Posterior cingulate gyrus (tissue), 11 donors: ENCODE data around the gene LGALS8.
"Not testable (repeated sequence)": the region's sequence is repeated elsewhere in the genome, so short reads cannot be mapped to it uniquely, and the experiment has no call there.

Source experiments
- DNase-seq, 10 donors: peaks; one replicate each; pipeline versions ENCODE4 v3.0.0 to v3.0.0-alpha.2; 2020 to 2021; ENCODE audit warnings: mixed read lengths in 3 of 10
- intact Hi-C: fragments of 100-400 bp; cut with DNase I; formaldehyde crosslinking; loops from one replicate; pipeline ENCODE4 v1.15.1; 2023

Gene LGALS8

DNA sequence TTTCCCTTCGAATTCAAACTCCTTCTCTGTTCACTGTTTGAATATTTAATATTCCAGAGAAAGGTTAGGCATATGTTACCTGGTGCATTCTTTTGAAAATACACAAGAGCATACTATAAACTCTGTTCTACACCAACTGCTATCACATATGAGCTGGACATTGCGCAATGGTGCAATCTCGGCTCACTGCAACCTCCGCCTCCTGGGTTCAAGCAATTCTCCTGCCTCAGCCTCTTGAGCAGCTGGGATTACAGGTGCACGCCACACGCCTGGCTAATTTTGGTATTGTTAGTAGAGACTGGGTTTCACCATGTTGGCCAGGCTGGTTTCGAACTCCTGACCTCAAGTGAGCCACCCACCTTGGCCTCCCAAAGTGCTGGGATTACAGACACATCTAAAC, 53.3 kb downstream of the LGALS8 start:
- intact Hi-C loops, DNase-seq: not testable (repeated sequence)

DNA sequence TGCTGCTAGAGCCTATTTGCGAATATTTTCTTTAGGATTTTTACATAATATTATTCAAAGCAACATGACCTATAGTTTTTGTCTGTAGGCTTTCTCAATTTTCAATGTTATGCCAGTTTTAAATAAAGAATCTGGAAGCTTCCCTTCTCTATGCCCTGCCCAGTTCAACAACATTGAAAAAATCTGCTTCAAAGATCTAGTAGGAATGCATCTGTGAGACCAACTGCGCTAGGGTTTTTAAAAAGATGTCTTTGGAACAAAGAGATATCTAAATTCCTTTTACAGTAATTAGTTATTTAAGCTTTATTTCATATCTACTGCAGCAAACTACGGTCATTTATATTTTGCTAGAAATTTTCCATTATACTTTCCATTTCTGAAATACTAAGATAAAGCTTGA, 54.9 kb downstream of the LGALS8 start:
- no peak for DNase-seq
- intact Hi-C loops = no loop called here

DNA sequence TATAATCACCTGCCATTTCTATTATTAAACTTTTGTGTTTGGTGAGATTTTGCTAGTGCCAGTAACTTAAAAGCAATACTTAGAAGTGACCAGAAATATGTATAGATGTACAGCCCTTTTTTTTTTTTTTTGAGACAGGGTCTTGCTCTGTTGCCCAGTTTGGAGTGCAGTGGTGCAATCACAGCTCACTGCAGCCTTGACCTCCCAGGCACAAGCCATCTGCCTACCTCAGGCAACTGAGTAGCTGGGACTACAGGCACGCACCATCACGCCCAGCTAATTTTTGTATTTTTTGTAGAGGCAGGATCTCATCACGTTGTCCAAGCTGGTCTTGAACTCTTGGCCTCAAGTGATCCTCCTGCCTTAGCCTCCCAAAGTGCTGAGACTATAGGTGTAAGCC, 56.6 kb downstream of the LGALS8 start:
- DNase-seq, intact Hi-C loops: not testable (repeated sequence)

DNA sequence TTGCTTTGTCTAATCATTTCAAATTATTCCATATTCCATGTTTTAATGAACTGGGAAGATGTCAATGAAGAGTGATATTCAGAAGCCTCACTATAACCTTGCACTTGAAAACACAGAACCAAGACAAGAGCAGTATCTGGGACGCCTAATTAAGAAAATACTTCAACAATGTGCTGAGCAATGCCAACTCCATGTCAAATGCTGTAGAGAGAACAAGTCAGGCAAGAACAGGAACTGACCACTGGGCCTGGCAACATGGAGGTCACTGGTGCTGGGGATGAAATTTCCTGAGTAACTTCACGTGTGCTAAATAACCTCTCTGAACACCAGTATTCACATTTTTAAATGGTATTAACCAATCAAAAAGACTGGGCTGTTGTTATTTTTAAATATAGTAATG, 57.7 kb downstream of the LGALS8 start:
- intact Hi-C loops = no loop called here
- no peak for DNase-seq

DNA sequence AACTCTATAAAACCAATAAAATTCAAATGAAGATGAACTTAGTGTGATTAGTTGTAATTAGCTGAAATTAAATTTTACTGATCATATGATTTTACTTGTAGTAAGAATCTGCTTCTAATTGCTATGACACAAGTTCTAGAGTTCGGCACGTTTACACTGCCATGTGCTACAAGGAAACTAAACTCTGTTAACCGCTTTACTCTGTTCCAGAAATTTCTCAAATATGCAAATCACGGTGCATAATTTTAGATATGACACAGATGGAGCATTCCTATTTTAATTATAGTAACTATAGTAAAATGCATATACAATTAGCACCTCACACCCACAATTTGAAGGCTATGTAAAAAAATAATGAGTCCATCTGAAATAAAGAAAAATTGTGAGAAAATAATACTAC, 65.7 kb downstream of the LGALS8 start:
- intact Hi-C loops = no loop called here

DNA sequence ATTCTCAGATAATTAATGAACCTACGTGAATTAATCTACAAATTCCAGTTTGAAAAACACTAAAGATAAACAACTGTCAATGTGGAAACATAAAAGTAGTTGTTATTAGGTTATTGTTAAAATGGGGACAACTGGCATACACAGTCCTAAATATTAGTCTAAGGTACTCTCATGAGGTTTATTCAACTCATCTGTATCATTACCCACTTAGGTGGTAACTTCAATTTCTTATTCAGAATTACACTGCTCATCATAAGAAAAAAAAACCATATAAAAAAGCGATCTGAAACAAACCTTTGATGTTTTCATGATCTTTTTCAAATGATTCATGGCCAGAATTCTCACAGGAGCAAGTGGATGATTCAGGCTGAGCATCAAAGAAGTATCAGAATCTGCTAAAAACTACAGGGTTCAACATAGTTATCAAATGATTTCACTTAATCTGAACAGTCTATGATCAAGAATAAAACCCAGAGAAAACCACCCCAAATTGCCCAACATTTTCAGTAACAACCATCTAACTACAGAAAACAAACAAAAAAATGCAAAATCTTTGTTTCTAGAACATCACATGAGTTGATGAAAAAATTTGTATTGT, 66.9 kb downstream of the LGALS8 start:
- intact Hi-C loops = no loop called here
- no peak for DNase-seq

More for the DNA sequence above, 65.7 kb downstream of the LGALS8 start:
- DNase-seq = no peak

DNA sequence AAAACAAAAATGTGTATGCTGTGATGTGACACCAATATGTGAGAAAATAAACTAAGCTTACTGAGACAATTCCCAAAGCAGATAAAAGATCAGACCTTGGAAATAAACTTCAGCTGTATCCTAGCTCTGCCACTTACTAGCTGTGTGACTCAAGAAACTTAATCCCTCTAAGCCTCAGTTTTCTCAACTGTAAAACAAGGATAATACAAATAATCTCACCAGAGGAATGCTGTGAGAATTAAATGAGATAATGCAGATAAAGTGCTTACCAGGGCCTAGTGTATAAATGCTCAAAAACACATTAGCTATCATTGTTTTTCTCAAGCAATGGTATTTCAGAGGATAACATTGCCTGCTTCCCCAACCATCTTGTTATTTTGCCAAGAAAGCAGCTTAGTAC, 78.4 kb downstream of the LGALS8 start:
- no peak for DNase-seq
- intact Hi-C loops = no loop called here
